IPS-20b (cell line): ENCODE results near the gene ROR1.
"Not testable (repeated sequence)": the region's sequence is repeated elsewhere in the genome, so short reads cannot be mapped to it uniquely, and the experiment has no call there.

Experiments
- H3K27ac ChIP-seq: one replicate; pipeline ENCODE4 v1.5.1; 2013; ENCODE audit warnings: low read length
- H3K27me3 ChIP-seq: 2 replicates; pipeline ENCODE4 v1.6.1; 2013; ENCODE audit warnings: mild to moderate bottlenecking, low read length, inconsistent platforms; ENCODE audit not compliant: insufficient read depth
- H3K36me3 ChIP-seq: 2 replicates; pipeline ENCODE4 v1.6.1; 2013; ENCODE audit warnings: low read depth, mild to moderate bottlenecking, inconsistent platforms, low read length, moderate library complexity; ENCODE audit not compliant: insufficient read depth
- H3K4me1 ChIP-seq: 2 replicates; pipeline ENCODE4 v1.6.1; 2013; ENCODE audit warnings: mild to moderate bottlenecking, control low read depth, inconsistent platforms, low read length, moderate library complexity; ENCODE audit not compliant: insufficient read depth
- H3K4me3 ChIP-seq: 2 replicates; pipeline ENCODE4 v1.5.1; 2013; ENCODE audit warnings: mild to moderate bottlenecking, low read length, inconsistent platforms
- H3K9ac ChIP-seq: 2 replicates; pipeline ENCODE4 v1.6.1; 2013; ENCODE audit warnings: low read depth, mild to moderate bottlenecking, inconsistent platforms, low read length, moderate library complexity
- H3K9me3 ChIP-seq: 2 replicates; pipeline ENCODE4 v1.6.1; 2013; ENCODE audit warnings: mild to moderate bottlenecking, low read depth, low read length, inconsistent platforms; ENCODE audit not compliant: insufficient read depth

Gene ROR1

GRCh38 chr1:64084451-64084850, 310.6 kb downstream of the ROR1 start:
- Histone ChIP-seq H3K9me3 (no peaks in the 10 kb centered on the region), H3K4me1 (no peaks in the 10 kb centered on the region), H3K4me3 (no peak overlapping the region), H3K36me3 (no peaks in the 10 kb centered on the region), H3K27ac (no peak overlapping the region), H3K27me3 (no peaks in the 10 kb centered on the region), H3K9ac (no peak overlapping the region)

- Histone ChIP-seq H3K27me3 (no peaks in the 10 kb centered on the region), H3K4me1 (no peaks in the 10 kb centered on the region), H3K9ac (no peak overlapping the region), H3K36me3 (no peaks in the 10 kb centered on the region), H3K4me3 (no peak overlapping the region), H3K27ac (no peak overlapping the region), H3K9me3 (no peaks in the 10 kb centered on the region)
These were observed 314.0 kb downstream of the ROR1 start for GRCh38 chr1:64087768-64088167.

- no peak overlapping the region for H3K9ac ChIP-seq
- H3K9me3 ChIP-seq, result no peaks in the 10 kb centered on the region
- H3K27ac ChIP-seq, result no peak overlapping the region
- H3K4me3 ChIP-seq, result no peak overlapping the region
- H3K27me3 ChIP-seq, result no peaks in the 10 kb centered on the region
- no peaks in the 10 kb centered on the region for H3K36me3 ChIP-seq
- no peaks in the 10 kb centered on the region for H3K4me1 ChIP-seq
These were observed 316.6 kb downstream of the ROR1 start for GRCh38 chr1:64090436-64090835.

- Histone ChIP-seq H3K4me1 (no peaks in the 10 kb centered on the region), H3K27ac (no peak overlapping the region), H3K4me3 (no peak overlapping the region), H3K27me3 (no peaks in the 10 kb centered on the region), H3K9ac (no peak overlapping the region), H3K9me3 (no peaks in the 10 kb centered on the region), H3K36me3 (no peaks in the 10 kb centered on the region)
These were observed 319.1 kb downstream of the ROR1 start for GRCh38 chr1:64092851-64093371.

GRCh38 chr1:64093941-64094340, 320.1 kb downstream of the ROR1 start:
- Histone ChIP-seq H3K9me3 (no peaks in the 10 kb centered on the region), H3K4me1 (peaks cover 3% of the 10 kb centered on the region; the same call in 1 of the 2 replicates), H3K27me3 (no peaks in the 10 kb centered on the region), H3K9ac (no peak overlapping the region), H3K36me3 (no peaks in the 10 kb centered on the region), H3K27ac (no peak overlapping the region), H3K4me3 (no peak overlapping the region)

- Histone ChIP-seq H3K27me3 (no peaks in the 10 kb centered on the region), H3K4me3 (no peak overlapping the region), H3K9ac (no peak overlapping the region), H3K4me1 (peaks cover 3% of the 10 kb centered on the region; the same call in 1 of the 2 replicates), H3K36me3 (no peaks in the 10 kb centered on the region), H3K9me3 (no peaks in the 10 kb centered on the region), H3K27ac (no peak overlapping the region)
These were observed 322.0 kb downstream of the ROR1 start for GRCh38 chr1:64095832-64096231.

- no peaks in the 10 kb centered on the region for H3K9me3 ChIP-seq
- no peaks in the 10 kb centered on the region for H3K36me3 ChIP-seq
- H3K4me3 ChIP-seq, result no peak overlapping the region
- H3K4me1 ChIP-seq, result peaks cover 15% of the 10 kb centered on the region; the same call in 1 of the 2 replicates
- H3K27ac ChIP-seq, result no peak overlapping the region
- H3K9ac ChIP-seq, result no peak overlapping the region
- no peaks in the 10 kb centered on the region for H3K27me3 ChIP-seq
These were observed 324.0 kb downstream of the ROR1 start for GRCh38 chr1:64097859-64098258.

GRCh38 chr1:64098436-64098835, 324.6 kb downstream of the ROR1 start:
- no peaks in the 10 kb centered on the region for H3K27me3 ChIP-seq
- H3K9ac ChIP-seq, result no peak overlapping the region
- H3K36me3 ChIP-seq, result no peaks in the 10 kb centered on the region
- no peak overlapping the region for H3K4me3 ChIP-seq
- H3K4me1 ChIP-seq, result peaks cover 15% of the 10 kb centered on the region; the same call in 1 of the 2 replicates
- H3K9me3 ChIP-seq, result no peaks in the 10 kb centered on the region
- no peak overlapping the region for H3K27ac ChIP-seq

- H3K27ac ChIP-seq, result no peak overlapping the region
- no peak overlapping the region for H3K9ac ChIP-seq
- no peaks in the 10 kb centered on the region for H3K36me3 ChIP-seq
- no peaks in the 10 kb centered on the region for H3K9me3 ChIP-seq
- H3K27me3 ChIP-seq, result no peaks in the 10 kb centered on the region
- no peak overlapping the region for H3K4me3 ChIP-seq
- peaks cover 15% of the 10 kb centered on the region; the same call in 1 of the 2 replicates for H3K4me1 ChIP-seq
These were observed 325.2 kb downstream of the ROR1 start for GRCh38 chr1:64098846-64099582.

- no peaks in the 10 kb centered on the region for H3K36me3 ChIP-seq
- no peaks in the 10 kb centered on the region for H3K9me3 ChIP-seq
- H3K4me1 ChIP-seq, result peaks cover 15% of the 10 kb centered on the region; the same call in 1 of the 2 replicates
- H3K9ac ChIP-seq, result no peak overlapping the region
- no peak overlapping the region for H3K27ac ChIP-seq
- H3K4me3 ChIP-seq, result no peak overlapping the region
- no peaks in the 10 kb centered on the region for H3K27me3 ChIP-seq
These were observed 327.0 kb downstream of the ROR1 start for GRCh38 chr1:64100791-64101190.

GRCh38 chr1:64104585-64104984, 330.8 kb downstream of the ROR1 start:
- H3K9me3 ChIP-seq, H3K27me3 ChIP-seq, H3K27ac ChIP-seq, H3K9ac ChIP-seq, H3K36me3 ChIP-seq, H3K4me3 ChIP-seq: not testable (repeated sequence)
- peaks cover 16% of the 10 kb centered on the region; the same call in 1 of the 2 replicates for H3K4me1 ChIP-seq

- Histone ChIP-seq H3K4me1 (peaks cover 11% of the 10 kb centered on the region; the same call in 1 of the 2 replicates), H3K4me3 (no peak overlapping the region), H3K27ac (no peak overlapping the region), H3K36me3 (no peaks in the 10 kb centered on the region), H3K9me3 (no peaks in the 10 kb centered on the region), H3K9ac (no peak overlapping the region), H3K27me3 (no peaks in the 10 kb centered on the region)
These were observed 333.3 kb downstream of the ROR1 start for GRCh38 chr1:64107118-64107519.
